Measurements from ENCODE around the gene BRAF. TPM values are rescaled to one million over a fixed set of nuclear protein-coding genes. Genes with fewer than 3 reads are reported as not detected.
"Not testable (repeated sequence)": the region's sequence is repeated elsewhere in the genome, so short reads cannot be mapped to it uniquely, and the experiment has no call there.

Gene BRAF
- total RNA-seq, 4 donors from 2014 or later, result 43.5 to 56.5 (median 49.5) TPM

DNA sequence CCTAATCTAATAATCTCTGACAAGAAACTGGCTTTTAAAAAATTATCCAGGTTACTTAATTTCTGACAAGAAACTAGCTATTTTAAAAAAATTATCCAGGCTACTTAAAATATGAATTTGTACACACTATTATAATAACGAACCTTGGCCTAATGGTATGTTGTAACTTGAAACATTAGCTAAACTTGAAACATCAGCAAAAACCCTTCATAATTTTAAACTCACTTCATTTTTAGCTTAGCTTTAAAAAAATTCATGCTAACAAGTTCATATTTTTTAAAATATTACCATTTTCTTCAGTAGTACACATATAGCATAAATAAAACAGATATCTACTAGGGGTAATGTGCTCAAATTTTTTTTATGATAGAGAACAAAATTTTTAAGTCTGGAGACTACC lies 35.6 kb downstream of the BRAF start:
- Histone ChIP-seq H3K4me3 (no peak overlapping the region), H3K36me3 (no peaks in the 10 kb centered on the region), H3K27me3 (no peaks in the 10 kb centered on the region), H3K27ac (no peak overlapping the region), H3K9me3 (no peaks in the 10 kb centered on the region), H3K4me1 (peaks cover 0 to 49% (median 4%) of the 10 kb centered on the region in 4 donors)
- 81 to 88% methylated on average over 1 of the region's 1 CpG for WGBS, 2 donors
- DNase-seq (ENCODE audit: low spot score in 2 of 2), result no peak
- TF ChIP-seq EP300 (IDR thresholded peaks at IDR 0.05) (no peak), POLR2A (IDR thresholded peaks at IDR 0.05) (no peak)
- TF ChIP-seq, protein P1, sequence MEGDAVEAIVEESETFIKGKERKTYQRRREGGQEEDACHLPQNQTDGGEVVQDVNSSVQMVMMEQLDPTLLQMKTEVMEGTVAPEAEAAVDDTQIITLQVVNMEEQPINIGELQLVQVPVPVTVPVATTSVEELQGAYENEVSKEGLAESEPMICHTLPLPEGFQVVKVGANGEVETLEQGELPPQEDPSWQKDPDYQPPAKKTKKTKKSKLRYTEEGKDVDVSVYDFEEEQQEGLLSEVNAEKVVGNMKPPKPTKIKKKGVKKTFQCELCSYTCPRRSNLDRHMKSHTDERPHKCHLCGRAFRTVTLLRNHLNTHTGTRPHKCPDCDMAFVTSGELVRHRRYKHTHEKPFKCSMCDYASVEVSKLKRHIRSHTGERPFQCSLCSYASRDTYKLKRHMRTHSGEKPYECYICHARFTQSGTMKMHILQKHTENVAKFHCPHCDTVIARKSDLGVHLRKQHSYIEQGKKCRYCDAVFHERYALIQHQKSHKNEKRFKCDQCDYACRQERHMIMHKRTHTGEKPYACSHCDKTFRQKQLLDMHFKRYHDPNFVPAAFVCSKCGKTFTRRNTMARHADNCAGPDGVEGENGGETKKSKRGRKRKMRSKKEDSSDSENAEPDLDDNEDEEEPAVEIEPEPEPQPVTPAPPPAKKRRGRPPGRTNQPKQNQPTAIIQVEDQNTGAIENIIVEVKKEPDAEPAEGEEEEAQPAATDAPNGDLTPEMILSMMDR (IDR thresholded peaks at IDR 0.05), result no peak

DNA sequence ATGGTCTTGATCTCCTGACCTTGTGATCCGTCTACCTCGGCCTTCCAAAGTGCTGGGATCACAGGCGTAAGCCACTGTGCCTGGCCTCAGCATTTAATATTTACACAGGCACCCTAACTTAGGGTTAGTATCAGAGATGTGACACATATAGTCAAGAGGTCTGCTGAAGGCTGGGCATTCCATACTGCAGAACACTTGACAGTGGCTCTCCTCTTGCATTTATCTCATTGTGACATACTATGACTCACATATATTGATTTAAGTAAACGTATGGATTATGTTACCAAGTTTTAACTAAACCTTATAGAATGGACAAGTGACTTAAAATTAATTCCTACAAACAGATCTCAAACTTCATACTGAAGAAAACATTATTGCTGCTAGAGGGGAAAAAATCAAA lies 36.6 kb downstream of the BRAF start:
- TF ChIP-seq POLR2A (IDR thresholded peaks at IDR 0.05), result no peak
- TF ChIP-seq EP300 (IDR thresholded peaks at IDR 0.05), result no peak
- TF ChIP-seq, protein P1 (IDR thresholded peaks at IDR 0.05), result no peak

DNA sequence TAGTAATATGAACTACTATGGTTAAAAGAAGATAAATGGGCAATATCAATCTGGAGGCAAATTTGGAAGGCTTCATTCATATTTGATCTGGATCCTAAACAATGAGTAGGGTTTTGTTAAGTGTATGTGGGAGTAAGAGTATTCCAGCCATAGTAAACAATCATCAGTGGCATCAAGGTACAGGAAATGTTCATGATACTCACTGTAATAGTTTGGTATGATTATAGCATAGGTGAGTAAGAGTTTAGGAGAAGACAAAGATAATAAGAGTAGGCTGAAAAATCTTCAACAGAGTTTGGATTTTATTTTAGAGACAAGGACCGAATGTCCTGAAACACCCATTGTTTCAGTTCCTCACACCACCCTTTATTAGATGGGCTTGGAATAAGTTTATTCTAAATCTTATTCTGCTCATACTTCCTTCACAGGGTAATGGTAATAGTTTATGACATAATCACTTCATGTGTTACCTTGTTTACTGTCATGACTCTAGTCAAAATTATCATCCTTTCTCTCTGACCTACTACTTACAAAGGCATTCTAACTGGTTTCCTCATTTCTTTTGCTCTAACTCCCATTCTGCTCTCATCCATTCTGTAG lies 38.9 kb downstream of the BRAF start:
- H3K4me1 ChIP-seq, result peaks cover 0 to 49% (median 9%) of the 10 kb centered on the region in 4 donors
- 45 to 46% methylated on average over 1 of the region's 1 CpG for WGBS, 2 donors
- no peaks in the 10 kb centered on the region for H3K36me3 ChIP-seq
- no peaks in the 10 kb centered on the region for H3K9me3 ChIP-seq
- no peak for DNase-seq (ENCODE audit: low spot score in 2 of 2)
- TF ChIP-seq POLR2A (IDR thresholded peaks at IDR 0.05) (no peak), EP300 (IDR thresholded peaks at IDR 0.05) (no peak)
- TF ChIP-seq, protein P1 (IDR thresholded peaks at IDR 0.05), result no peak
- no peak overlapping the region for H3K4me3 ChIP-seq
- H3K27me3 ChIP-seq, result no peaks in the 10 kb centered on the region
- no peak overlapping the region for H3K27ac ChIP-seq

More for the DNA sequence above, 36.6 kb downstream of the BRAF start:
- 91 to 97% methylated on average over 4 of the region's 4 CpGs for WGBS, 2 donors
- Histone ChIP-seq H3K9me3 (no peaks in the 10 kb centered on the region), H3K27me3 (no peaks in the 10 kb centered on the region), H3K27ac (no peak overlapping the region), H3K4me1 (peaks cover 0 to 49% (median 8%) of the 10 kb centered on the region in 4 donors), H3K4me3 (no peak overlapping the region), H3K36me3 (no peaks in the 10 kb centered on the region)
- no peak for DNase-seq (ENCODE audit: low spot score in 2 of 2)

DNA sequence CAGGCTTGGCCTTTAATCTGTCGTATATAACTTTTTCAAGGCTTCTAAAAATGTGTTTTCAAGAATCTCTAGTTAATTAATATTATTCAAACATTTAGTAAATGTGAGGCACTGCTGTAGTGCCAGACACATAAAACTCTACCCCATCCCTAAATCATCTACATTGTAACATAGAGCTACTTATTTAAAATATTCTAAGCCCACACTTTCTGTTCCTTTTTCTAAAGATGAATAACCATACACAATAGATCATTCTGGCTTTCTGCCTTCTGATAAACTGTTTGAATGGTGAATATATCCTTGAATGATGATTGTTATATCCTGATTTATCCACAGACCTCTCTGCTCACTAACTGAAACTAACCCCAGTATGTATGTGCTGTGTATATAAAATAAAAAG lies 41.4 kb downstream of the BRAF start:
- H3K27me3 ChIP-seq, result no peaks in the 10 kb centered on the region
- no peaks in the 10 kb centered on the region for H3K9me3 ChIP-seq
- no peaks in the 10 kb centered on the region for H3K36me3 ChIP-seq
- DNase-seq (ENCODE audit: low spot score in 2 of 2), result no peak
- no peak for TF ChIP-seq POLR2A (IDR thresholded peaks at IDR 0.05)
- no peak for TF ChIP-seq EP300 (IDR thresholded peaks at IDR 0.05)
- TF ChIP-seq, protein P1 (IDR thresholded peaks at IDR 0.05), result no peak
- H3K4me3 ChIP-seq, result no peak overlapping the region
- H3K27ac ChIP-seq, result no peak overlapping the region
- H3K4me1 ChIP-seq, result peaks cover 0 to 31% (median 9%) of the 10 kb centered on the region in 4 donors
- 57 to 65% methylated on average over 1 of the region's 1 CpG for WGBS, 2 donors

DNA sequence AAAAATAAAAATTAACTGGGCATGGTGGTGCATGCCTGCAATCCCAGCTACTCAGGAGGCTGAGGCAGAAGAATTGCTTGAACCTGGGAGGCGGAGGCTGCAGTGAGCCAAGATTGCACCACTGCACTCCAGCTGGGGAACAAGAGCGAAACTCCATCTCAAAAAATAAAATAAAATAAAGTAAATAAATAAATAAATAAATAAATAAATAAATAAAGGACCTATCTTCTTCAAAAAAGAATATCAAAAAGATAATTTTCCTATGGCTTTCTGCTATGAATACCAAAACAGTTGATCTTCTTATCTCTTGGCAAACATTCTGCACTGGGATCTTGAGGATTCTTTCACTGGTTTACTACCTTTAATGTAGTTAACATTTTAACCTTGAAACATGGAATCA lies 41.9 kb downstream of the BRAF start:
- WGBS, 2 donors, result 96 to 99% methylated on average over 2 of the region's 2 CpGs
- H3K9me3 ChIP-seq; H3K36me3 ChIP-seq; H3K4me3 ChIP-seq; H3K27ac ChIP-seq; DNase-seq (ENCODE audit: low spot score in 2 of 2); H3K27me3 ChIP-seq: not testable (repeated sequence)
- peaks cover 0 to 31% (median 9%) of the 10 kb centered on the region in 4 donors for H3K4me1 ChIP-seq

Measured in tibial nerve (tissue), 4 donors.